GM12864 (cell line): ENCODE results near the gene TMEM192.
"Not testable (repeated sequence)": the region's sequence is repeated elsewhere in the genome, so short reads cannot be mapped to it uniquely, and the experiment has no call there.

Experiments
- DNase-seq: peaks from one replicate; pipeline ENCODE4 v3.0.0-alpha.2; 2011; ENCODE audit warnings: low read depth
- H3K4me3 ChIP-seq: 2 replicates; pipeline ENCODE4 v1.5.1; 2011; ENCODE audit warnings: mild to moderate bottlenecking, low read depth, low read length, control low read depth
- TF ChIP-seq, protein P1 (sequence below): IDR thresholded peaks from 2 replicates; pipeline ENCODE4 v1.5.1; 2011; ENCODE audit warnings: low read depth, mild to moderate bottlenecking, moderate library complexity, low read length, control low read depth, inconsistent platforms; ENCODE audit errors: missing control alignments

TMEM192 gene

DNA sequence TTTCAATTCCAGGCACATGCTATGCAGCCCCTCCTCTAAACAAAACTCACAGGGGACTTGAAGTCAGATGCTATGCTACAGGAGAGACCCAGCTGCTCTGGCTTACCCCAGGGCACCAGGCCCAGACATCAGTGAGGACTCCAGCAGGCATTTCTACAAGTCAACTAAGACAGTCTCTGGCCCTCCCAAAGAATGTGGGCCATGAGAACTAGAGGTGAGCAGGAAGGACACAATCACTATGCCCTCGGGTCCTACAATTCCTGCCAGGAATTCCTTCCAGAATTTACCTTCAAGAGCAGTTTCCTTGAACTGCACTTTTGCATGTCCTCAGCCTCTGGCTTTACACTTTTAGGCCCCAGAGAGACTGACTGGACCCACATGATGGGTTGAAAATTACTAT lies 17.4 kb downstream of the TMEM192 start:
- TF ChIP-seq, protein P1, sequence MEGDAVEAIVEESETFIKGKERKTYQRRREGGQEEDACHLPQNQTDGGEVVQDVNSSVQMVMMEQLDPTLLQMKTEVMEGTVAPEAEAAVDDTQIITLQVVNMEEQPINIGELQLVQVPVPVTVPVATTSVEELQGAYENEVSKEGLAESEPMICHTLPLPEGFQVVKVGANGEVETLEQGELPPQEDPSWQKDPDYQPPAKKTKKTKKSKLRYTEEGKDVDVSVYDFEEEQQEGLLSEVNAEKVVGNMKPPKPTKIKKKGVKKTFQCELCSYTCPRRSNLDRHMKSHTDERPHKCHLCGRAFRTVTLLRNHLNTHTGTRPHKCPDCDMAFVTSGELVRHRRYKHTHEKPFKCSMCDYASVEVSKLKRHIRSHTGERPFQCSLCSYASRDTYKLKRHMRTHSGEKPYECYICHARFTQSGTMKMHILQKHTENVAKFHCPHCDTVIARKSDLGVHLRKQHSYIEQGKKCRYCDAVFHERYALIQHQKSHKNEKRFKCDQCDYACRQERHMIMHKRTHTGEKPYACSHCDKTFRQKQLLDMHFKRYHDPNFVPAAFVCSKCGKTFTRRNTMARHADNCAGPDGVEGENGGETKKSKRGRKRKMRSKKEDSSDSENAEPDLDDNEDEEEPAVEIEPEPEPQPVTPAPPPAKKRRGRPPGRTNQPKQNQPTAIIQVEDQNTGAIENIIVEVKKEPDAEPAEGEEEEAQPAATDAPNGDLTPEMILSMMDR = no peak
- DNase-seq = no peak

DNA sequence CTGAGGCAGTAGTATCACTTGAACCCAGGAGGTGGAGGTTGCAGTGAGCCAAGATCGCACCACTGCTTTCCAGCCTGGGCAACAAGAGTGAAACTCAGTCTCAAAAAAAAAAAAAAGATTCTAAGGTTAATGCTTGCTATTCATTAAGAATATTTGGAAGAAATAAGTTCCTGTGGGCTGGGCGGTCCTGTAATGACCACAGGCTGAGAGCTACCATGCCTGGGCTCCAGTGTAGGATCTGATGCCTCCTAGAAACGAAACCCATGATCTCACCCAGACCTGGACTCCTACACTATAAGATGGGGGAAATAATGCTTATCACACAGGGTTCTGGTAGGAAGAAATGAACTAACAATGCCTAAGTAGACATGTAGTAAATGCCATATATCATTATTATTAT lies 17.8 kb downstream of the TMEM192 start:
- no peak overlapping the region for H3K4me3 ChIP-seq
- TF ChIP-seq, protein P1 = no peak
- no peak for DNase-seq

More for the DNA sequence above, 17.4 kb downstream of the TMEM192 start:
- H3K4me3 ChIP-seq = no peak overlapping the region

DNA sequence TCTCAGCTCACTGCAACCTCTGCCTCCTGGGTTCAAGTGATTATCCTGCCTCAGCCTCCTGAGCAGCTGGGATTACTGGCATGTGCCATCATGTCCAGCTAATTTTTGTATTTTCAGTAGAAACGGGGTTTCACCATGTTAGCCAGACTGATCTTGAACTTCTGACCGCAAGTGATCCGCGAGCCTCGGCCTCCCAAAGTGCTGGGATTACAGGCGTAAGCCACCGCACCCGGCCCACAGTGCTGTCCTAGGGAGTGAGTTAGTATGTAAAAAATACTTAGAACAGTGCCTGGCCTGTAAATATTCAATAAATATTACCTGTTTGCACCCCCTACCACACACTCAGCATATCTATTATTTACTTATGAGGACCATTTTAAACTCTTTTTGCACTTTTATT lies 20.5 kb downstream of the TMEM192 start:
- DNase-seq, H3K4me3 ChIP-seq: not testable (repeated sequence)

DNA sequence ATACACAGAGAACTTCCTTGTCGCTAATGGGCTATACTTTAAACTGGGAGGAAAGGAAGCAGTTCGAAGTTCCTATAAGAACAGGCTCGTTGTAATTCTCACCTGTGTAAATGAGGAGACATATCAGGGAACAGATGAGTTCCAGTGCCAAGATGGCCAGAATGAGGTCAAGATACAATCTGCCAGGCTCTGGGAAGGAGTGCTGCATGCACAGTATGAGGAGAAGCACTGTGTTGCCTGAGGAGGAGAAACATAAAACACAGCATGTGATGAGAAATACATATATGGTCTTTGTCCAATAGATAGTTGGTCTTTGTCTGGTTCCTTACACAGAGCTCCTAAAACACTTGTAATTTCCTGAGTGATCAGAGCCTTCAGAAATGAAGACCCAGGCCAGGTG lies 24.3 kb downstream of the TMEM192 start:
- H3K4me3 ChIP-seq = no peak overlapping the region
- DNase-seq = no peak
- TF ChIP-seq, protein P1 = no peak

DNA sequence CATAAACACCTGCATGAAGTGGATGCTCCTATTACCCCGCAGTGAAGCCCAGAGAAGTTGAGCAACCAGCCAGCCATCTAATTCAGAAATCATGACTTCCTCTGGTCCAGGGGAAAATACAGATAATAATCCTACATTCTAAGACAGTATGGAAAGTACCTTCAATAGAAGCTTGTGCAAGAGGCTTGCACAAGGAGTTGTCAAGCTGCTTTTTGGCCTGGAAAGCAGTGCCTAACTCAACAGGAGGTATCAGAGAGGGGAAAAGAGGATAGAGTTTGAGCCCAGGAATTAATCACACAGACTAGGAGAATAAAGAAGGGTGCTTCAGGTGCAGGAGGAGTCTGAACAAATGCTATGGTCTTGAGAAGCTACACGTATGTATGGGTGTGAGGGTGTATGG lies 26.7 kb downstream of the TMEM192 start:
- TF ChIP-seq, protein P1 = no peak
- no peak for DNase-seq
- H3K4me3 ChIP-seq = no peak overlapping the region

DNA sequence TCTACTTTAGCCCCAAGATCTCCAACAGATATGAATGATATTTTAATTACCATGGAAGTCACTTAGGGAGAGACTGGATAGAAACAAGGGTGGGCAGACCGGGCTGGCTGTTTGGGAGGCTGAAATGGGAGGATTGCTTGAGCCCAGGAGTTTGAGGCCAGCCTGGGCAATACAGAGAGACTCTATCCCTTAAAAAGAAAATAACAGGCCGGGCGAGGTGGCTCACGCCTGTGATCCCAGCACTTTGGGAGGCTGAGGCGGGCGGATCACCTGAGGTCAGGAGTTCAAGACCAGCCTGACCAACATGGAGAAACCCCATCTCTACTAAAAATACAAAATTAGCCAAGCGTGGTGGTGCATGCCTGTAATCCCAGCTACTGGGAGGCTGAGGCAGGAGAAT lies 27.9 kb downstream of the TMEM192 start:
- not testable (repeated sequence) for H3K4me3 ChIP-seq, DNase-seq

DNA sequence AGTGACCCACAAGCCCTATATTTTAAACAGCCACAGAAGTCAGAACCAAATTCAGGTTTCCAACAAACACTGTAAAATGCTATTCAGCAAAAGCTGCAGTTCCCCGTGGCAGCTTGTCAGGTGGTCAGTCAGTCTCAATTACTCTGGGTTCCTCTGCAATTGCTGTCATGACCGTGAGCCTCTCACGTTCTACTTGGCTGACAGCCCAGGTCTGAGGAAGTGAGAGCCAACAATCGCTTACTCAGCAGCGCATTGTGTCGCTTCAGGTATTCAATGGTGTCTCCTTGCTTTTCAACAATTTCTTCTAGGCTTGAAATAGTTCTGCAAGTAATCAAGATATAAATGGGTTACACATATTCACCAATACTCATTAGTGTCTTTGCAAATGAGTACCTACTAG lies 33.2 kb downstream of the TMEM192 start:
- H3K4me3 ChIP-seq = no peak overlapping the region
- TF ChIP-seq, protein P1 = no peak
- no peak for DNase-seq

DNA sequence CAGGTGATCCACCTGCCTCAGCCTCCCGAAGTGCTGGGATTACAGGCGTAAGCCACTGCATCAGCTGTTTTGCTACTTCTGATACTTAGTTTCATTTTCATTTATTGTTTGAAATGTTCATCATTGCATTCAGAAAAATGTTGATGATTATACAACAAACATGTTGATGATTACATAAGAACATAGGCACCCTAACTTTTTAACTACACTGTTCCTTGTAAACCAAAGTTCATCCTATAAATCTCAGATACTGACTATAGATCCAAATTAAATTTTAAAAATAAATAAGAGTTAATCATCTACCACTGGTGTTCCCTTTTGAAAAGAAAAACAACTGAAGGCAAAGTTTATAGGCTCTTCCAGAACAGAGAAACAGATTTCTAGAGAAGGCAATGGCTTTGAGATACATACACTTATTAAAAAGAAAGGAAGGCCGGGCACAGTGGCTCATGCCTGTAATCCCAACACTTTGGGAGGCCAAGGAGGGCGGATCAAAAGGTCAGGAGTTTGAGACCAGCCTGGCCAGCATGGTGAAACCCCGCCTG lies 35.6 kb downstream of the TMEM192 start:
- no peak for DNase-seq

DNA sequence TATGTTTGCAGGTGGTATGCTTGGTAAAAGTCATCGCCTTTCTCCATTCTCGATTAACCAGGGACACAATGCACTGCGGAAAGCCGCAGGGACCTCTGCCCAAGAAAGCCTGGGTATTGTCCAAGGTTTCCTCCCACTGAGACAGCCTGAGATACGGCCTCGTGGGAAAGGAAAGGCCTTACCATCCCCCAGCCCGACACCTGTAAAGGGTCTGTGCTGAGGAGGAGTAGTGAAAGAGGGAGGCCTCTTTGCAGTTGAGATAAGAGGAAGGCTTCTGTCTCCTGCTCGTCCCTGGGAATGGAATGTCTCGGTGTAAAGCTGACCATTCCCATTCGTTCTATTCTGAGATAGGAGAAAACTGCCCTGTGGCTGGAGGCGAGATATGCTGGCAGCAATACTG lies 39.3 kb downstream of the TMEM192 start:
- not testable (repeated sequence) for DNase-seq, H3K4me3 ChIP-seq

More for the DNA sequence above, 35.6 kb downstream of the TMEM192 start:
- H3K4me3 ChIP-seq = no peak overlapping the region
- TF ChIP-seq, protein P1 = no peak
